SKM-1 (cell line): ENCODE results near the gene CTNNA3.

Experiments used
- DNase-seq: peaks from one replicate; lab custom pipeline; 2025; ENCODE audit not compliant: unreplicated experiment; lab: John Stamatoyannopoulos, UW

The CTNNA3 gene

DNA sequence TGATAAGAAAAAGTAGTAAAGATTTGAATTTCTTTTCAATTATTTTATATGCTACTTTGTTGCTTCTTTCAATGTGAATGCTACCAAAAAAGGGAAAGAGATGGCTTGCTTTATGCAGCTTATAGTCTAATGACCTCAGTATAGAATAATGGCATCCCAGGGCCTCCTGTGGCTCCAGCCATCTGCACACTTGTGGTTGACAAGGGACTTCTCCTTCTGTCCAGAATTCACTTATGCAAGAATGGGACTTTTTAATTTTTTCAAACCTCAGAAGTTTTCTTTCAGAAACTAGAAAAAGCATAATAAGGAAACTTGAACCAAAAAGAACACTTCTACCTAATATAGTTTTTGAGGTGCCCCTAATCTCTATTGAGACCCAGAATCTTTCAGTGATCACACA is 310.9 kb downstream of the CTNNA3 start:
- DNase-seq = no peak

DNA sequence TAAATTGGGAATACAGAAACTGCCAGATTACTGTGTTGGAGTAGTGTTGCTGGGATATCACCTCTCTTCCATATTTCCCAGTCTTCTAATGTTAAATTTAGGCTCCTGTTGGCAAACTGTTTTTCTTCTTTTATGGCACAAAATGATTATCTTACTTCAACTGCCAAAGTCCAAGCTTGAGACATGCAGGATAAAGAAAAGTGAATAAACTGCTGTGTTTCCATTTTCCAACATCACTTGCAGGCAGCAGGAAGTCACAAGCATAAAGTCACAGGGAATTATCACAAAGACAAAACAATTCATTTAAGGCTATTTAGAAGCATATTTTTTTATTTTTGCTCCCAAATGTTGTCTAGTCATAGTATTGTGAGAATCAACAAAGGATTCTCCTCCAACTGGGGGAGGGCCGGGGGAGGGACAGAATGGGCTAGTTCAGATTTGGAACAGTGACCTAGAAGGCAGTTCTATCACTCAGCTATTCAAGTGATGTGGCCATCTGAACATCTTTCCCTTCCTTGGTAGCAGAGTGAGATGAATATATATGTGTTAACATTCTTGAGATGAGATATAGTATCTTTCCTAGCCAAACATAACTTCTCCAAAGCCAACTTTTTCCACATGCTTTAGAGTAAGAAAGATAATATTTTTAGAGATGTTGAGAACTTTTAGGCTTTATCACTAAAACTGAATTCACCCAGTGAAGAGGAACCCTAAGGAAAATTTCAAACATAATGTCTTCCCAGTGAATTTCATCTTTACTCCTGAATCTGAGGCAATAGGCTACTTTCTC is 364.7 kb downstream of the CTNNA3 start:
- no peak for DNase-seq

GRCh38 chr10:67327626-67328535 is 368.1 kb downstream of the CTNNA3 start:
- no peak for DNase-seq

DNA sequence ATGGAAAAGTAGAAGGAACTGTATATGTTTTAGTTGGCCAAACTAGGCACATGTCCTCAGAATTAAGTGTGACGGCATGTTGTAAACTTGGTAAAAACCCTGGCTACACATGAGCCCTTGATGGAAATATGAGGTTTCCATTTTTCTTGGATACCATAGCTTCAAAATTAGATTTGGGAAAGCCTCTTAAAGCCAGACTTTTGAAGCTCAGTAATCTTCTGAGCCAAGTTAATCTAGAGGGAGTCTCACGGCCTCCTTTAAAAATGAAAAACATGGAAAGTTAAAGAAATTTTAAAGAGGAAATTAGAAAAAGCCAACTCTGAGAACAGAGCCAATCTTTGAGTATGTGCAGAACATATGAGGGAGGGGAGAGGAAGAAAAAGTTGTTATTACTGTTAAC is 376.0 kb downstream of the CTNNA3 start:
- DNase-seq = no peak

DNA sequence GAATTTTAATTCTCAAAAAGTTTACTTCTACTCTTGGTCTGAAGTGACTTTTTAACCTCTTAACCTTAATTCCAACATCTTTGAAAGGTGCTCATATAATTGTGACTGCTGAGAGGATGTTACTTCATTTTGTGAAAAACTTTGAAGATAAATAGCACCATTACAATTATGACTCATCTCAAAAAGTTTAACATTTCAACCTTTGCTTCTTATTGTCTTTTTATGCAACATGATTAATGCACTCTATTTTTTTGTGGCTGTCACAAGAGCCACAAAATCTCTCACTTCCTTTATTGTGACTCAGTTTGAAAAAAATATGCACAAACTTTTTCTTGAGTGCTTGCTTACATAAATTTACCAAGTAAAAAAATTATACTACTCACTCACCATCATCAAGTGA is 387.1 kb downstream of the CTNNA3 start:
- DNase-seq = no peak

DNA sequence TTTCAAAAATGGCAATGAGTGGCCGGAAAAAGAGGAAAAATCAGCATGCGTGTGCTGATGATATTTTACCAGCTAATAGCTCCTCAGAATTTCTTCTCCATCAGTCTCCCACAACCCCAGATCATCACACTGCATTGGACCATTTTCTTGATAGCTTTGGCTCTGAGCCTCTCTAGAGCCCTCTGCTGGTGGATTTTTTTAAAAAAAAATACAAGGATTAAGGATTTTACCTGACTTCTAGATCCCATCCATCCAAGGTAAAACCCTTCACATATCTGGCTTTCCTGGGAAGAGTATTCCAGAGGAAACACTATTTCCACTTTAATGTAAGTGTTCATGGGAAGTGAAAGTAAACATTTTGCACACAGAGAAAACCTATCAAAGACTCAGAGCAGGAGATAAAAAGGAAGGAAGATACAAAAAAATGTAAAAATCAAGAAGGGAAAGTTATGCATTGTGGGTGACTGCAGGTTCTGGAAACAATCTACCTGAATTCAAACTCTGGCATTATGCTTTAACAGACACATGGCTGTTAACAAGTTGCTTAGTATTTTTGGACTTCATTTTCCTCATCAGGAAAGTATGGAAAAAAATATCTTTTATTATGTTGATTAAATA is 389.3 kb downstream of the CTNNA3 start:
- DNase-seq = no peak

DNA sequence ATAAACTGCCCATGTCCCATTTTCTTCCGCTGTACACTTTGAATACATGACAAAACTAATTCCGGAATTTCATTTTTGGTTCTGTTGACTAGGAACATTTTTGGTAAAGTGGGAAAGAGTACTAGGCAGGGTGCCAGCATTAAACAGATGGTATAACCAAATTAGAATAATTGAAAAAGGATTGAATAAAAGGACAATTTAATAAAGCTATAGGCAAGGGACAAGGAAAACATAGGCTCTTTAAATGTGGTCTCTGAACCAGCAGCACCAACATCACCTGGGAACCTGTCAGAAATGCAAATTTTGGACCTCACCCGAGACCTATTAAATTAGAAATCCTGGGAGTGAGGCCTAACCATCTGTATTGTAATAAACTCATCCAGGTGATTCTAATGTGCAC is 393.3 kb downstream of the CTNNA3 start:
- no peak for DNase-seq

DNA sequence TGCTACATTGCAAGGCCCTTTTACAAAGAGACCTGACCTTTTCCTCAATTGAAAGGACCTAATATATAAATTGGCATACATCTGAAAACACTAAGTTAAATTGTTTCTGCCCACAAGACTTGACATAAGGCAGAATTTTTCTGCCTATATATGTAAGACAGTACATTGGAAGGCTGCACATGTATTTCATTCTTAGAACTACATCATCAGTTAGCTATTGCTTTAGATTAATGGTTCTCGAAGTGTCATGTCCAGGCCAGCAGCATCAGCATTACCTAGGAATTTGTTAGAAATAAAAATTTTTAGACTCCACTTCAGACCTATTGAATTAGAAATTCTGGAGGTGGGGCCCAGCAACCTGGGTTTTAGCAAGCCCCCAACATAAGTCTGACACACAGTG is 396.2 kb downstream of the CTNNA3 start:
- DNase-seq = no peak

DNA sequence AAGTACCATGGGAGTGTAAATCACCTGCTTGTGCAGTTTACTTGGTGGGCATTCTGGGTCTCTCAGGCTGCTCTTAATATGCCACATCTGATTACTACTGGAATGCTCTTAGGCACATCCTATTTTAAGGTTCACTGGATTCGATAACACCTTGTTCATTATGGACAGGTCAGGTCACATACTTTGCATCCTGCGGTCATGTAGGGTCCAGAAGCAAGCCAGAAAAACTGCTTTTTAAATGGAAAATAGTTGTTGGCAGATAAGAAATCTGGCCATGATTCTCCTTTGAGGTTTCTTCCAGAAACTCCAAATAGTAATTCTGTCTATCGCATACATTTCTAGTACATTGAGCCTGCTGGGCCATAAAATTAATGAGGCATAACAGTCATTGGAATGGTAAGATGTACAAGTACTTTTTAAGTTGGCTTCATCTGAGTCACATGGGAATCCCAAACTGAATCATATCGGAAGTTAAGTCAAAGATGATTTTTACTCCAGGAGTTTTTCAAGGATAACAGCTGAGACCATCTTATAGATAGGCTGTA is 398.3 kb downstream of the CTNNA3 start:
- no peak for DNase-seq

DNA sequence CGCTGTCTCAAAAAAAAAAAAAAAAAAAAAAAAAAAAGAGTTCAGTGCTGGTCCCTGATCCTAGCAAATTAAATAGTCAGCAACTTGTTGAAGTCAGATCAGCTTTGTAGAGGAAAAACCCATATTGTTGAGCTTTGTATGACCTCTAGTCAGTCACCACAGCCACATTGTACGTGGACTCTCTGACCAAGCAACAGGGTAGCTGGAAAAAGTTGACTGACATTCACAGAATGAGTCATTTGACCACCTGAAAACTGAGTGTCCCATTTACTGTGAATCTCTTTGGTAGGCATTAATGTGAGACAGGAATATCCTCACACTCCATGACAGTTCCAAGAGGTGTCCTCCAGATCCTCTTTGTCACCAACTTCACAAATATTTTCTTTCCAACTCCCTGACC is 399.1 kb downstream of the CTNNA3 start:
- DNase-seq = no peak

GRCh38 chr10:67288688-67289410 is 407.1 kb downstream of the CTNNA3 start:
- DNase-seq = no peak

DNA sequence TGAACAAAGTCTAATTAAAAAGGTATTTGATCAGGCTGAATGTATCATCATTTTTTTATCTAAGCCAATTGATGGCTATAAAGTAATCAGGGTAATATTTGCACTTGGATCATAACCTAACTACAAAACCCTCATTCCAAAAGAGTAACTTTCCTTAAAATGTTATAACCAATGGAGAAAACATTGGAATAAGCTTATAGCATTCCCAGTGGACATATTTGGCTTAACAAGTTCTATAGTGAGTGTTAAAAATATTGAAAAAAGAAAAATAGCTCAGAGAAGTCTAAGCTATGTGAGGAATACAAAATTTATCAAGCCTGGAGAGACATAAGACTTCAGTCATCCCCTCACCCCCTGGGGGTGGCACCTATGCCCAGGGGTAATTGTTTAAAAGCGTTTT is 411.4 kb downstream of the CTNNA3 start:
- DNase-seq = no peak

GRCh38 chr10:67282871-67283270 is 413.1 kb downstream of the CTNNA3 start:
- no peak for DNase-seq

- DNase-seq = no peak
These were observed 415.6 kb downstream of the CTNNA3 start for GRCh38 chr10:67280405-67280804.

DNA sequence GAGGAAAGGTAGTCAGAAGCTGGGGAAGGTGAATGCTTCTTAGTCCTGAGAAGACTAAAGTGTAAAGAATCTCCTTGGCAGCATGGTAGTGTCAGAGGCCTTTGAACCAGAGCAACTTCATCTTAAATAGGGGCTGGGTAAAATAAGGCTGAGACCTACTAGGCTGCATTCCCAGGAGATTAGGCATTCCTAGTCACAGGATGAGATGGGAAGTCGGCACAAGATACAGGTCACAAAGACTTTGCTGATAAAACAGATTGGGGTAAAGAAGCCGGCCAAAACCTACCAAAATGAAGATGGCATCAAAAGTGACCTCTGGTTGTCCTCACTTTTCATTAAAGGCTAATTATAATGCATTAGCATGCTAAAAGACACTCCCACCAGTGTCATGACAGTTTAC is 418.6 kb downstream of the CTNNA3 start:
- DNase-seq = no peak

GRCh38 chr10:67269828-67270227 is 426.2 kb downstream of the CTNNA3 start:
- no peak for DNase-seq

DNA sequence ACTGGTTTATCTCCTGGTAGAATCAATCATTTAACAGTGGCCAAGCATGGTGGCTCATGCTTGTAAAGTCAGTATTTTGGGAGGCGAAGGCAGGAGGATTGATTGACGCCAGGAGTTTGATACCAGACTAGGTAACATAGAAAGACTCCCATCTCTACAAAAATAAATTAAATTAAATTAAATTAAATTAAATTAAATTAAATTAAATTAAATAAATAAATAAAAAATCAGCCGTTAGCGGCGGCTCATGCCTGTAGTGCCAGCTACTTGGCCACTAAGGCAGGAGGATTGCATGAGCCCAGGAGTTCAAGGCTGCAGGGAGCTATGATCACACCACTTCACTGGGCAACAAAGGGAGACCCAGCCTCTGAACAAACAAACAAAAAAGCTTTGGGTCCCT is 427.8 kb downstream of the CTNNA3 start:
- no peak for DNase-seq

- no peak for DNase-seq
These were observed 433.3 kb downstream of the CTNNA3 start for GRCh38 chr10:67262675-67263074.

DNA sequence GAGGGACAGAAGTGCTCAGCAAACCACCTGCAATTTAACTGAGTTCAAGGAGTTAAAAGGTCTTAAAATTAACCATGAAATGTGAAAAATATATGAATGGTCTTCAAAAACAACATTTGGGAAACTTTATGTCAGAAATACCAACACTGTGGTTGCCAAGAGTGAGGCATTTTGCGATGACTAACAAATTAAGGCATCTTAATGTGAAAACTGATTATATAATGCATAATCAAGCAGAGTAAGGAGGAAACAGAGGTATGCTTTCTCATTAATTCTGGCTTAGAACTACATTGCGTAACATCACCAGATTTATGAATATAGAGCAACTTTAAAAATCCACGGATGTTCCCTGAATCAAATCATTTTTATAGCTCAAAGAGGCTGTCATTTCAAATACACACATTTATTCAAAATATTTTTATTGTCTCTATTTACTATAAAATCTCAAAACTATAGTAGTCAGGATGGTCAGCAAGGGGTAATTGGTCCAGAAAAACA is 434.6 kb downstream of the CTNNA3 start:
- DNase-seq = no peak

DNA sequence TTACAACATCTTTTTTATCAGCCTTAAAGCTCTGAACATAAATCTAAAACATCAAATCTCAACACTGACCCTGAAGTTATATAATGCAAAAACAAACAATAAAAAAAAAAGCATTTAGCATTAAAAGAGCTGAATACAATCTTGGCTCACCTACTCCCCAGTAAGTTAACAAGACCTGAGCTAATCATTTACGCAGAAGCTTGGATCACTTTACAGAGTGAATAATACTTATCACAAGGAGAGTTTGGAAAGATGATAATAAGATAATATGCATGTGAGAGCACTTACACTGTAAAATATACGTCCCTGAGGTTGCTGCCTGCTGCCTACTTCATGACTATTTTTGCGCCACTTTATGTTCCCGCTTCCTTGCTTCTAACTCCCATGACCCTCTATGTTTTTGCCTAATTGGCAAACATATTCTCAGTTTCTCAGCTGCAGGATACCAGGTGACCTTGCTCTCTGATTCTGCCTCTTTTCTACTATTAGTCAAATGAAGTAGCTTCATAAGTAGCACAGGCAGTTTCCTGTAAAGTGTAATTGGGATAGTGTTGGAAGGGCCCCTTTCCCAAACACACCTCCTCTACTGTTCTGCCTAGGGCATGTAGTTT is 436.6 kb downstream of the CTNNA3 start:
- no peak for DNase-seq
